HG03135 (cell line): ENCODE data around the gene MXRA7.
A peak's percentile ranks its signal among the peaks of the same experiment; 100 is the strongest.
"Not testable (repeated sequence)": the region's sequence is repeated elsewhere in the genome, so short reads cannot be mapped to it uniquely, and the experiment has no call there.

Source experiments
- ATAC-seq: cut with Tn5 transposase; IDR thresholded peaks from one replicate; pipeline ENCODE4 v1.9.1; 2021; ENCODE audit warnings: mild to moderate bottlenecking, moderate library complexity; ENCODE audit not compliant: unreplicated experiment

The MXRA7 gene

DNA sequence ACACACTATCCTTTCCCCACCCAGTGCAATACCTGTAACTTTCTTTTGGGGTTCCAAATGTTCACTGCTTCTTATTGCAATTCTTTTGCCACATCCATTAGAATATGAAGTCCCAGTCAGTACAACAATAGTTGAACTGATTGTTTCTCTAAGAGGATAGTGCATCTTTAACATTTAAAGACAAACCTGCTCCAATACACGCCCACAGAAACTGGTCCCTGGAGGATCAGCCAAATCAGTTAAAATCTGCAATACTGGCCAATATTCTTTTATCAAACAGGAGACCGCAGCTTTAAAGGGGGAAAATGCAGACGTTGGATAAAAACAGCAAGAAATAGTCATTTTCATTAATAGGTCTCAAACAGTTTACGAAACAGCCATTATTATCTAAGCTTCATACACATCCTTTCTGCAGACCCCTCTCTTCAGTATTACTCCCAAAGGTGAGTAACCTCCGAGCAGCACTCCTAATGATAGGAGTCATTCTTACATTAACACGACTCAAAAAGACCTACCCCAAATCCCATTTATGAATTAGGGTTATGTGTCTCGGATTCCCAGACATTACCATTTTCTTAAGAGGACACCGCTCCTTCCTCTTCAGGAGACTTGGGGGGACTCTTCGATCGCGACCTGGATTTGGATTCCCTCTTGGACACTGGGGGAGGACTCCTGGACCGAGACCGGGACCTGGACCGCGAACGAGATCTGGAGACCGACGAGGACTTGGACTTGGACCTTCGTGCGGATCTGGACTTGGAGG lies 25.0 kb upstream of the MXRA7 start:
- no peak for ATAC-seq

DNA sequence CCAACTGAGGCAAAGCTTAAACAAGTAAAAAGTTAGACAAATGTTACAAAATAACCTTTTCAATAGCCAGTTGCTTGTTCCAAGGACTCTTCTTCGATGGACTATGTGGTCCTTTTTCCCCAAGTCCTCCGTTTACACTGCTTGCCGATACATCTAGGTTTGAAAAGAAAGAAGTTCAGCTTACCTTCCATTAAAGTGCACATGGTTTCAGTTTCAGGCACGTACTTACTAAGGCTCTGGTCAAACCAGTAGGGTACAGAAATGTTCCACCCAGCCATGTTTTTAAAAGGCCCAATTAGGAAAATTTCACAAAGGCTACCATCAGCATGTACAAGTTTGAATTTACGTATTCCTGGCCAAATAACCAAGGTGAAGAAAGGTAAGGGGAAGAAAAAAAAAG lies 24.2 kb upstream of the MXRA7 start:
- no peak for ATAC-seq

DNA sequence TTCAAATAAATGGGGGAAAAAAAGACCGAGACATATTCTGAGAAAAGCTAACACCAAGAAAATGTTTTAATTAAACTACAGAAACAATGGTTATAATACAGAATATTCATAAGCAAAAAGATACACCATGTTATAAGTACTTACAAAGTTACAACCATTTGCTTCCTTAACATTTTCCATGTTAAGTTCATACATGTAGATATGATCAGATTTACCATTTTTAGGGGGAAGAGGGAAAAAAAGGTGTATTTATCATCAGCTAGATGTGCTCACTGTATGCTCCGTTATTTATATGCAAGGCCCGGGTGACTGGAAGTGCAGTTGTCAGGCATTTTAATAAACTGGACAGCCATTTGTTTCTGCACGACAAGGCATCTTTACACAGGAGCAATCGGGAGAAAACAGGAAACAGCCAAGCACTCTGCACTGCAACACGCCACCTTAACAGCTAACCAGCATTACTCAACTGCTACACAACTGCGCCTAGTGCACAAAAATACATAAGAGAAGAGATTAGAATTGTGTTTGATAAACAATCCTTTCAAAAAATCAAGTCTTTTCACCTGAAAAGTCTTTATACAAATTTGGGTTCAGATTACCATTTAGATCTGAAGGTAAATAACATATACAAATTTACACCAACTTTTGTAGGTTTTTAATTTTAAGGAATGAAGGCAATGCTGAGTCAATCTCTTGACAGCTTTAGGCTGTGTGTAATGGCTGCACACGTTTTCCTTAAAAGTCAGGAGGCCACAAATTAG lies 23.5 kb upstream of the MXRA7 start:
- no peak for ATAC-seq

DNA sequence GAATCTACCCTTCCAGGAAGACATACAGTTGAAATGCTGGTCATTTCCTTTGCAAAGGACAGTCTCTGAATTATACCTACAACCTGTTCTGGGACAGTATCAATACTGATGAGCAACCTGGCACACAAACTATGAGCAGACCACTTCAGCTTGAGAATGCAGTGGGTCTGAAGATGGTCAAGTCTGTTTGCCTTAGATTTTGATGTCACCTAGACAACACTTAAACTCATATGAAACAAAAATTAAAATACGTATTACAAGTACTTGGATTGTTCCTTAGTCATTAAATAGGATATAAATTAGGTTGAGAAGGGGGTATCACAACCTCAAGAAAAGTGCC lies 22.8 kb upstream of the MXRA7 start:
- ATAC-seq, result no peak

DNA sequence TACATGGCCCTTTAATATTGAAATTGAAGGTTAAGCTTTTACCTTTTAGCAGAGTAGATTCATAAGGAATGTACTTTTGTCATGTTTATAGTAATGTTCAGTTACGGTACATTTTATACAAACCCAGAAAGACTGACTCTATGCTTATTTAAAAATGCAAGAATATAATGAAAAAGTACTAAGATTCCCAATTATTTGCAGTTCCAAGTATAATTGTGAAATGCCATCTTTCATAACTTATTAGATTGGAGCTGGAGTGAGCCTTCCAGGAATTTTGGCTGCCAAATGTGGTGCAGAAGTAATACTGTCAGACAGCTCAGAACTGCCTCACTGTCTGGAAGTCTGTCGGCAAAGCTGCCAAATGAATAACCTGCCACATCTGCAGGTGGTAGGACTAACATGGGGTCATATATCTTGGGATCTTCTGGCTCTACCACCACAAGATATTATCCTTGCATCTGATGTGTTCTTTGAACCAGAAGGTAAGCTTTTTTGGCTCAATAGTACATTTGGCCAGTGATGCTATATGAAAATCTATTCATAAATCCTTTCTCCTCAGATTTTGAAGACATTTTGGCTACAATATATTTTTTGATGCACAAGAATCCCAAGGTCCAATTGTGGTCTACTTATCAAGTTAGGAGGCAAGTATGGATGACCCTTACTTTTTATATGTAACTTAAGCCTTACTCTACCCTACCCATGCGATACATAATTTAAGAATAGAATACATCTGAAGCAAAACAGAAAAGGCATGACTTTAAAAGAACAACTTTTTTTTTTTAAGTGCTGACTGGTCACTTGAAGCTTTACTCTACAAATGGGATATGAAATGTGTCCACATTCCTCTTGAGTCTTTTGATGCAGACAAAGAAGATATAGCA lies 22.2 kb upstream of the MXRA7 start:
- ATAC-seq, result no peak

DNA sequence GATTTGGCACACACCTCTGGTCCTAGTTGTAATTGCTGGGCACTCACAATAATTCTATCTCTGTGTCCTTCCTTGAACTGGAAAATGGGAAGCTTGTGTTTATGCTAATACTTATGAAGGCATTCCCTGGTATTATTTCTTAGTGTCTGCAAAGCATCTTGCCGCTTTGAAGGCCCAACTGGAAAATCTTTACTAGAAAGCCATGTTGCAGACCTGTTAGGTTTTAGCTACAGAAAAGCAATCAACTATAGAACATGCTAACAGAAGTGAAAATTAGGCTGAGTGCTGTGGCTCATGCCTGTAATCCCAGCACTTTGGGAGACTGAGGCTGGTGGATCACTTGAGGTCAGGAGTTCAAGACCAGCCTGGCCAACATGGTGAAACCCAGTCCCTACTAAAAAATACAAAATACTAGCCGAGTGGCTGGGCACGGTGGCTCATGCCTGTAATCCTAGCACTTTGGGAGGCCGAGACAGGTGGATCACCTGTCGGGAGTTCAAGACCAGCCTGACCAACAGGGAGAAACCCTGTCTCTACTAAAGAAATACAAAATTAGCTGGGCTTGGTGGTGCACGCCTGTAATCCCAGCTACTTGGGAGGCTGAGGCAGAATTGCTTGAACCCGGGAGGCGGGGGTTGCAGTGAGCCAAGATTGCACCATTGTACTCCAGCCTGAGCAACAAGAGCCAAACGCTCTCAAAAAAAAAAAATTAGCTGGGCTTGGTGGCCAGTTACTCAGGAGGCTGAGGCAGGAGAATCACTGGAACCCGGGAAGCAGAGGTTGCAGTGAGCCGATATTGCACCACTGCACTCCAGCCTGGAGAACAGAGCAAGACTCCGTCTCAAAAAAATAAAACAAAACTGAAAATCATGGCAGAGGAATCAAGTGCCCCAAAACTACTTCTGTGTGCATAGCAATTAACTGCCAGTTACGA lies 21.3 kb upstream of the MXRA7 start:
- not testable (repeated sequence) for ATAC-seq

DNA sequence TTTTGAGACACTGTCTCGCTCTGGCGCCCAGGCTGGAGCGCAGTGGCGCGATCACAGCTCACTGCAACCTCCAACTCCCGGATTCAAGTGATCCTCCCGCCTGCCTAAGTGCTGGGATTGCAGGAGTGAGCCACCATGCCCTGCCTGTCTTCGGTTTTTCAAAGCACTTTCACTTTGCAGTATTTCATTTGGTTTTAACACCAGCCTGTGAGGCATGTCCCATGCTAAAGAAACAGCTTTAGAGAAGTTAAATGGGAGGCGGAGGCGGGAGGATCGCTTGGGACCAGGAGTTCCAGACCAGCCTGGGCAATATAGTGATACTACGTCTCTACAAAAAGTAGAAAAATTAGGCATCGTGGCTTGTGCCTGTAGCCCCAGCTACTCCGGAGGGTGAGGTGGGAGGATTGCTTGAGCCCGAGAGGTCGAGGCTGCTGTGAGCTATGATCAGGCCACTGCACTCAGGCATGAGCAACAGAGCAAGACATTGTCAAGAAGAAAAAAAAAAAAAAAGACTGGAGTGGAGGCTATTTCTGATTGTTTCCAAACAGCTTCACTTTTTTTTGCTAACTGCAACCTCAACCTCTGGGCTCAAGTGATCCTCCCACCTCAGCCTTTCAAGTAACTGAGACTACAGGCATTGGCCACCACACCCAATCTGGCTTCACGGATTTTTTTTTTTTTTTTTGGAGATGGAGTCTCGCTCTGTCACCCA lies 17.1 kb upstream of the MXRA7 start:
- ATAC-seq, result no peak

DNA sequence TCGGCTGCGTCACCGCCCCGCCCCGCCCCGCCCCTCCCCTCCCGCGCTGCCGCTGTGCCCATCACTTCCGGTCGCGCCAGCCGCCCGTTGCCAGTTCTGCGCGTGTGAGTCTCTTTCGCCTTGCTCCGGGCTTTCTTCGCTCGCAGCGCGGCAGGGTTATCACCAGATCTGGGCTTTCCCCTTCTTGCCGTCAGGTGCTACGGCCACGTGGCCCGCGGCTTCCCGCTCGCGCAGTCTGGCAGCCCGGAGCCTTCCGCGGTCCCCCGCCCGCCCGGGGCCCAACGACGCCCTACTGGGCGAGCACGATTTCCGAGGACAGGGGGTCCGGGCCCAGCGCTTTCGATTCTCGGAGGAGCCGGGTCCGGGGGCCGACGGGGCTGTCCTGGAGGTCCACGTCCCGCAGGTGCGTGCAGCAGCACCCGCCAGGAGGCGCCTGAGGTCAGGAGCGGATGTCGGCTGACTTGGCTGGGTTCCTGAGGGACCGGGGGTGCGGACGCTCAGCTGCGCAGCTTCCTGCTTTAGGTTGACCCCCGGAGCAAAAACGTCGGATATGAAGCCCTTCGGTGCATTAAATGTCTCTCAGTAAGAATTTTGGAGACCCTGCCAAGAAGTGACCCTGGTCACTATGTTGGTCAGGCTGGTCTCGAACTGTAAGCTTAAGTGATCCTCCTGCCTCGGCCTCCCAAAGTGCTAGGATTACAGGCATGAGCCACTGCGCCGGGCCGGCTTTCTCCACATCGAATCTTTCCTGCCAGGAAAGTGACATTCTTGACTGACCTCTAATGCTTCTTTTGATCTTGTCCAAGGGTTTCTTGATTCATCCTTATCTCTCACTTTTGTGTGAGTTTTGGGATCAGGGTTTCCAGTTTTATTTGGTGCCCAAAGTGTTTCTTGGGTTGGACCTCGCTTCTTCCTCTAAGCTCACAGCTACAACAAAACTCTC lies 16.3 kb upstream of the MXRA7 start, which contains the start of gene METTL23:
TSS of gene METTL23 (plus strand) at position 64 of the 943 bp plus-strand sequence. CDS start 2,872 bp downstream, outside the sequence.
- ATAC-seq, result peak; percentile 45

DNA sequence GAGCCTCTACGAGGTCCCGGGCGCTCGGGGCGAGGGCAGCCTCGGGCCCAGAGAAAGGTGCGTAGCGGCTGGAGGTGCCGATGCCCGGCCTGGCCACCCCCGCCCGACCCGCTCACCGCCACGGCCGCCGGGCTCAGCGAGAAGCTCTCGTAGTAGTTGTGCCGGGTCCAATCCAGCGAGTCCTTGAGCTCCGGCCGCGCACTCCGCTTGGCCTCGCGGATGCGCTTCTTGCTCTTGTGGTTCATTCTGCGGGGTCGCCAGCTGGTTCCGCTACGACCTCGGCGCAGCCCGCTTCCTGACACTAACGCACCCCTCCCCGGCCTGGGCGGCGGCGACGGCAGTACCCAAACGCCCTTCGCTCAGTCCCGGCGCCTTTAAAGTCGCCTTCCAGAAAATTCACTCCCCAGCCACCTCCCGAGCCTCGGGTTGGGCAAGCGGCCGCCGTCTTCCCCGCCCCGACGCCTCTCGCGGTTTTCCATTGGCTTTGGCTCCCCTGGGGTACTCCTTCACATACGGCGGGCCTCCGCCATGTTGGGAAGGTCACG lies 15.5 kb upstream of the MXRA7 start, which contains the start of gene JMJD6:
TSS of gene JMJD6 (minus strand) at position 376 of the 545 bp plus-strand sequence. CDS start at position 245, 131 bp downstream.
- peak; percentile 68 for ATAC-seq

DNA sequence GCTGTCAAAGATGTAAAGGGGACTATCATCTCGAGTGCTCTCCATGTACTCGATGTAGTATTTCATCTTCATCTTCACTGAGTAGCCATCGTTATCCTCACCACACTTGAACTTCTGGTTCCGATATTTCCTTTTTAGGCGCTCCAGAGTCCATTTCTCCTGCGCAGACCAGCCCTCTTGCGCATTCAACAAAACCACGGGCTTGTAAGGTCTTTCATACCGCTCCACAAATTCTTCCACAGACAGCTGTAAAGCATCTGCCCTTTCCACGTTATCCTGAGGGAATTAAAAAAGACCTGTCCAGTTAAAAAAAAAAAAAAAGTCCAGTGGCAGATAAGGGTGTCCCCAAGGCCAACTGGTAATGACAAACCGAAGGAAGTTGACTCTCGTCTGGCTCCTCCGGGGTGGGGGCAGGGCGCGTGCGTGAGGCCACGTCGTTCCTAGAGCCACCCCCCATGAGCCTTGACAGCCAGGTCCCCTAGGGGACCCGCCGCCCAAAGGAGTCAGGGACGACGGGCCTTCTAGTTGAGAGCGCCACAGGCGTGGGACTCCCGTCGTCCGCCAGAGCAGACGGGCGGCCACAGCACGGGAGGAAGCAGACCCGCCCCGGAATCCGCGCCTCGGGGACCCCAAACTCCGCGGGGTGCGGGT lies 14.9 kb upstream of the MXRA7 start:
- ATAC-seq, result peak; percentile 17

DNA sequence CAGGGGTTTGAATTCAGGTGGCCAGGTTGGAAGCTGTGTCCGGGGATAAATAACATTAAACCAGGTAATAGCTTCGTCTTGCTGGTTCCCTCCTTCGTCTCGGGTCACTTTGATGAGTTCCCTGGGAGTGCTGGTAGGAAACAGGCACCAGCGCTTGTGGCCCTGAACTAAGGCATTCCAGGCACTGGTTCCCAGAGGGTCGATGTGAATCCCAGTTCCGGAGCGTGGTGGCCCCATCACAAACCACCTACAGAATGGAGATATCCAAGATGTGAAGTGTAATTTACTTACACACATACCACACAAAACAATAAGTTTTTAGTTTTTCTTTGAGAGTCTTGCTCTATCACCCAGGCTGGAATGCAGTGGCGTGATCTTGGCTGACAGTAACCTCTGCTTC lies 13.0 kb upstream of the MXRA7 start:
- ATAC-seq, result no peak

DNA sequence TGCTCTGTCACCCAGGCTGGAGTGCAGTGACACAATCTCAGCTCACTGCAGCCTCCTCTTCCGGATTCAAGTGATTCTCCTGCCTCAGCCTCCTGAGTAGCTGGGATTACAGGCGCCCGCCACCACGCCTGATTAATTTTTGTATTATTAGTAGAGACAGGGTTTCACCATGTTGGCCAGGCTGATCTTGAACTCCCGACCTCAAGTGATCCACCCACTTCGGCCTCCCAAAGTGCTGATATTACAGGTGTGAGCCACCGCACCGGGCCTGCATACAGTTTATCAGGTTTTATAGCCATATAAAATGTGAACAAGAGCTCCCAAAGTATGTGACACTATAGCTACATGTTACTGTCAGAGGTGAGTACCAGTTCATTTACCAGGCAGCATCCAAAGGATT lies 12.2 kb upstream of the MXRA7 start:
- not testable (repeated sequence) for ATAC-seq

DNA sequence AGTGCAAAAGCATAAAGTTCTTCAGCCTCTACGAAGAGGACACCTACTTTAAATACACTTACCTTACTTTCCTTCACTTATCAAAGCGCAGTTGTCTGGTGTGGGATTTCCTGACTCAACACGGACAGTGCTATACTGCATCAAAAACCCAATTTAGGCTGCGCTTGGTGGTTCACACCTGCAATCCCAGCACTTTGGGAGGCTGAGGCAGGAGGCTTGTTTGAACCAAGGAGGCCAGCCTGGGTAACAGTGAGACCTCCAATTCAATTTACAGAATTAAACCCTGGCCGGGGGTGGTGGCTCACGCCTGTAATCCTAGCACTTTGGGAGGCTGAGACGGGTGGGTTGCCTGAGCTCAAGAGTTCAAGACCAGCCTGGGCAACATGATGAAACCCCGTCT lies 11.5 kb upstream of the MXRA7 start:
- no peak for ATAC-seq

DNA sequence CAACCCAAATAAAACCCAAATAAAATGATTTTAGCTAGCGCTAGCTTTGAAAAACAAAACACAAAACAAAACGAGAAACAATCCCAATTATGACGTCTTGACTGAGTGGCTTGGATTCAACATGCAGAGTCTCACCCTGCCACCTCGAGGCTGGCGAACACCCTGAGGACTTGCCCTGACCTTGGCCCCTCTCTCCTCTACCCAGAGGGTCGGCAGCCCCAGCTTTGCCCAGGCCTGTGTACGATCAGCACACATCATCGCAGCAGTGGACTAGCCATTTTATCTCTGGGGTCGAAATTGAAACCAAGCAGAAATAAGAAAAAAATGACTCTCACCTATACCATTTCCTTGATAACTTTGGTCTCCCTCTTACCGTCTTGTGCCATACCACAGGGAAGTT lies 10.7 kb upstream of the MXRA7 start:
- ATAC-seq, result no peak

DNA sequence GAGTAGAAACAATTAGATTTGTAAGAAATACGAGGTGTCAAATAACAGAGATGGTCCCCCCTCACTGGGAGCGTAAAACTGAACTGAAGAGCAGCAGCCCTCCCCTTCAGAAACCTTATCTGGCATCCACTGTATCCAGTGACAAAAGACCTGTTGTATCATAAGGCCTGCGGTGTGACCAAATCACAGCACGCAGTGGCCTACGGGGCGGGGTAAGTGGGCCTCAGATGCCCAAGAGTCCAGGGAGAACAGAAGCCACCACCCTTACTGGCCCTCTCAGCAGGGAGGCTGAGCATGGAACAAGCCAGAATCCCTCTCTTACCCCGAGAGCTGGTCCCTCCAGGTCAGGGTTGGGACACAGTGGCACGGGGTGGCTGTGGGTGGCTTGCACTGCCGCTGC lies 10.2 kb upstream of the MXRA7 start:
- no peak for ATAC-seq

DNA sequence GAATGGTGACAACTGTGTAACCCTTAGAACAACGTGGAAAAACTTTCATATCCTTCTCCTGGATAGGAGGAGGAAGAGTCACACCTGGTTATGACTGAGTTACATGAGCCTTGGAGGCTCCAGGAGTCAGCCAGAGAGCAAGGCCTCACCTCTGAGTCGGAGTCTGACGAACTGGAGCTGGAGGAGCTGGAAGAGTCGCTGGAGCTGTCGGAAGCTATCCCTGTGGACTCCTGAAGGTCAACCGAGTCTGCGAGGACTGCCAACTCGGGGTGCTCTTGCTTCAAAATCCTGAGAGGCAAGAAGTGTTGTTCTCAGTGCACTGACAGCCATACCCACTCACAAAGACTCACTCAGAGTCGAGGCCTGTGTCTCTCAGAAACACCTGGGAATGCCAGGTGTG lies 9.4 kb upstream of the MXRA7 start:
- no peak for ATAC-seq

DNA sequence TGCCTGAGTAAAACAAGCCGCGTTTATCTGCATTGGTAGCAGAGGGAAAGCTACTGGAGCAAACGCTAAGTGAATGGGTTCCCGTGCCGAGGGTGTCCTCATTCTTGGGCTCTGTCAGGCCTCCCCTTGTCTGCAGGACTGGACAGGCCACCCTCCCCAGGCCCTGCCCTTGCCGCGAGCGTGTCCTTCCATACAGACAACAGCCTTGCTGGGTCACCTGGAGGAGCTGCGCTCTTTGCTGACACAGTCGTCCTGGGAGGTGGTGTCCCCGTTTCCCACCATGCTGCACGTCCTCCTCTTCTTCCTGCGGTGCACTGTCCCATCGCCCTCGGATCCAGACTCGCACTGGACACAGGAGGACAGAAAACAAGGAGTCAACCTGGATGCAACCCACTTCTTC lies 7.8 kb upstream of the MXRA7 start:
- ATAC-seq, result no peak

DNA sequence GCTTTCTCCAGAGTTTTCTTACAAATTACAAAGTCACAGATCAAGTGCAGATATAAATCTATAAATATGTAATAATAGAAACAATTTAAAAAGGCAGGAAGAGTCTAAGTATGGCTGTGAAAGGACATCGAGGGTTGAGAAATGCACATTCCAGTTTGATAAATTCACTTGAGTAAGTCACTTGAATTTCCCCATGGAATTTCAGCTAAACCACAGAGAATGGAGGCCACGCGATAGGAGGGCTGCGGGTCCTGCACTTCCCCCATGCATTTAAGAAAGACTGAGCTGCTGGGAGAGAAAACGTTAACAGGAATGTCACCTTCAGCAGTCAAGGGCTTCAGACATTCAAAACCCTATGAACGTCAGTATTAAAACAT lies 6.1 kb upstream of the MXRA7 start:
- ATAC-seq, result no peak
